Activated T-cell treated with anti-CD3 and anti-CD28 coated beads, Interleukin-2, amount 50 U/mL, for 4 hours (primary cell): ENCODE data around the gene RAVER1. TPM values are rescaled to one million over a fixed set of nuclear protein-coding genes. Genes with fewer than 3 reads are reported as not detected.

Experiments
- ATAC-seq, 2 donors: fragments of 200-7000 bp; cut with Tn5 transposase; one replicate each; pipeline ENCODE4 v1.10.0; 2021
- DNase-seq: peaks from one replicate; pipeline ENCODE4 v3.0.0-alpha.2; 2020
- H3K27me3 Mint-ChIP-seq: one replicate; pipeline ENCODE4 v1.8.0; 2021; ENCODE audit warnings: low read depth, mixed read lengths
- H3K36me3 Mint-ChIP-seq: one replicate; pipeline ENCODE4 v1.8.0; 2022; ENCODE audit warnings: mixed read lengths; ENCODE audit not compliant: insufficient read depth
- H3K4me1 Mint-ChIP-seq: one replicate; pipeline ENCODE4 v1.8.0; 2021; ENCODE audit warnings: low read depth, mixed read lengths
- H3K4me3 Mint-ChIP-seq: one replicate; pipeline ENCODE4 v1.8.0; 2021; ENCODE audit warnings: mild to moderate bottlenecking, moderate library complexity, mixed read lengths
- H3K9me3 Mint-ChIP-seq: one replicate; pipeline ENCODE4 v1.8.0; 2021; ENCODE audit warnings: mixed read lengths
- total RNA-seq, 3 donors: library from RNA; stranded (reverse); gene quantifications; one replicate each; pipeline ENCODE4 v1.2.1, GENCODE V29; 2021

Gene RAVER1
- total RNA-seq, 3 donors from 2014 or later = 135 to 143 (median 135) TPM

DNA sequence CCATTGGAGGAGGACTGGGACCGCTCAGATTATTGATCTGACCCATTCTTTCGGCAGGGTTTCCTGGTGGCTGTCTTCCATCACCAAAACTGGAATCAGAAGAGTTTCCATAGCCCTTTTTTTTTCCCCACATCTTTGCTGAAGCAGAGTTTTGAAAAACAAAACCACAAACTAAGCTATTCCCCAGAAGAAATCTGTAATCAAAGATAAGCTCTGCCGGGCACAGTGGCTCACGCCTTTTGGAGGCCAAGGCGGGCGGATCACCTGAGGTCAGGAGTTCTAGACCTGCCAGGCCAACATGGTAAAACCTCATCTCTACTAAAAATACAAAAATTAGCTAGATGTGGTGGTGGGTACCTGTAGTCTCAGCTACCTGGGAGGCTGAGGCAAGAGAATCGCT is 66.6 kb downstream of the RAVER1 start:
- no peak for DNase-seq
- Mint-ChIP-seq H3K9me3 (no peaks in the 10 kb centered on the region), H3K4me3 (no peak overlapping the region), H3K36me3 (no peaks in the 10 kb centered on the region), H3K4me1 (peaks cover 16% of the 10 kb centered on the region), H3K27me3 (no peaks in the 10 kb centered on the region)
- ATAC-seq = no peak

Other genes with a start within 250 kb of the RAVER1 start
- gene SHFL, start 247.2 kb downstream of the RAVER1 start, total RNA-seq = 10 to 100 TPM; 20.1 to 26.8 (median 26.2) TPM
- gene ANGPTL6, start 230.9 kb downstream of the RAVER1 start, total RNA-seq = 10 to 100 TPM in 1 of 3 donors, 1 to 10 TPM in 2; 9.2 to 11.0 (median 9.2) TPM
- 100 to 1,000 TPM; 479 to 497 (median 489) TPM for gene PPAN, start 227.2 kb downstream of the RAVER1 start, total RNA-seq
- 10 to 100 TPM; 74.8 to 87.5 (median 82.6) TPM for gene P2RY11, start 221.8 kb downstream of the RAVER1 start, total RNA-seq
- 100 to 1,000 TPM; 503 to 538 (median 523) TPM for gene EIF3G, start 213.6 kb downstream of the RAVER1 start, total RNA-seq
- gene DNMT1, start 138.6 kb downstream of the RAVER1 start, total RNA-seq = 100 to 1,000 TPM; 353 to 433 (median 355) TPM
- 10 to 100 TPM; 15.0 to 18.4 (median 16.0) TPM for gene S1PR2, start 102.2 kb downstream of the RAVER1 start, total RNA-seq
- 100 to 1,000 TPM; 213 to 268 (median 239) TPM for gene MRPL4, start 81.3 kb downstream of the RAVER1 start, total RNA-seq
- 10 to 100 TPM; 25.6 to 48.5 (median 39.5) TPM for gene ICAM1, start 62.4 kb downstream of the RAVER1 start, total RNA-seq
- gene ICAM4, start 46.6 kb downstream of the RAVER1 start, total RNA-seq = under 1 TPM; 0.27 to 0.53 (median 0.38) TPM
- 1 to 10 TPM; 3.1 to 4.3 (median 3.1) TPM for gene ICAM5, start 43.6 kb downstream of the RAVER1 start, total RNA-seq
- gene ZGLP1, start 23.7 kb downstream of the RAVER1 start, total RNA-seq = 10 to 100 TPM in 1 of 3 donors, 1 to 10 TPM in 2; 6.9 to 10.1 (median 9.3) TPM
- gene FDX2, start 17.5 kb downstream of the RAVER1 start, total RNA-seq = 10 to 100 TPM; 32.5 to 43.0 (median 38.3) TPM
- 10 to 100 TPM; 60.2 to 62.3 (median 62.2) TPM for gene ICAM3, start 6.1 kb upstream of the RAVER1 start, total RNA-seq
- 100 to 1,000 TPM; 196 to 226 (median 206) TPM for gene TYK2, start 47.0 kb upstream of the RAVER1 start, total RNA-seq
- gene CDC37, start 70.0 kb upstream of the RAVER1 start, total RNA-seq = 100 to 1,000 TPM; 298 to 311 (median 303) TPM
- gene PDE4A, start 87.0 kb upstream of the RAVER1 start, total RNA-seq = 1 to 10 TPM; 4.0 to 4.8 (median 4.2) TPM
- gene KEAP1, start 169.8 kb upstream of the RAVER1 start, total RNA-seq = 10 to 100 TPM; 89.9 to 98.7 (median 92.9) TPM
- under 1 TPM; 0.15 to 0.27 (median 0.24) TPM for gene S1PR5, start 183.9 kb upstream of the RAVER1 start, total RNA-seq
- 10 to 100 TPM; 36.3 to 47.1 (median 39.9) TPM for gene ATG4D, start 210.4 kb upstream of the RAVER1 start, total RNA-seq
- gene KRI1, start 232.5 kb upstream of the RAVER1 start, total RNA-seq = 10 to 100 TPM; 74.2 to 95.4 (median 87.4) TPM
- gene CDKN2D, start 235.4 kb upstream of the RAVER1 start, total RNA-seq = 10 to 100 TPM; 15.3 to 19.8 (median 19.7) TPM